Measurements from ENCODE around the gene C16orf82. TPM values are rescaled to one million over a fixed set of nuclear protein-coding genes. Genes with fewer than 3 reads are reported as not detected.

The C16orf82 gene
- total and polyA plus RNA-seq, 2 donors from 2014 or later, result not detected

- DNase-seq, result no peak
- no peaks in the 10 kb centered on the region for H3K4me1 ChIP-seq (ENCODE audit: control insufficient read depth in 2 of 3, insufficient read depth in 2 of 3, low read depth in 1 of 3, low read length in 3 of 3)
- FAIRE-seq, result no peak
- TF ChIP-seq CTCF (IDR thresholded peaks at IDR 0.05; ENCODE audit: borderline replicate concordance, extremely low read depth, insufficient read depth), result no peak
- H3K27me3 ChIP-seq (ENCODE audit: control insufficient read depth, insufficient read depth, low read length), result no peaks in the 10 kb centered on the region
- intact Hi-C loops (cut with DNase I), result no loop called here
- H3K9me3 ChIP-seq (ENCODE audit: control insufficient read depth in 2 of 3, insufficient read depth in 1 of 3, low read length in 3 of 3), result no peaks in the 10 kb centered on the region
- H3K4me3 ChIP-seq (ENCODE audit: low read length in 3 of 3), result no peak overlapping the region
- no peaks in the 10 kb centered on the region for H3K36me3 ChIP-seq (ENCODE audit: control insufficient read depth in 2 of 3, insufficient read depth in 3 of 3, low read length in 3 of 3)
- no peak overlapping the region for H3K27ac ChIP-seq (ENCODE audit: low read depth in 2 of 2, low read length in 2 of 2)
- H3K9ac ChIP-seq (ENCODE audit: low read length in 3 of 3), result no peak overlapping the region
These were observed 44.8 kb downstream of the C16orf82 start for GRCh38 chr16:27111486-27111885.

GRCh38 chr16:27112093-27112811 lies 45.5 kb downstream of the C16orf82 start:
- DNase-seq, result no peak

GRCh38 chr16:27113341-27113841 lies 46.7 kb downstream of the C16orf82 start:
- no peak for TF ChIP-seq CTCF (IDR thresholded peaks at IDR 0.05; ENCODE audit: borderline replicate concordance, extremely low read depth, insufficient read depth)
- Histone ChIP-seq H3K9ac (ENCODE audit: low read length in 3 of 3) (no peak overlapping the region), H3K27me3 (ENCODE audit: control insufficient read depth, insufficient read depth, low read length) (no peaks in the 10 kb centered on the region), H3K36me3 (ENCODE audit: control insufficient read depth in 2 of 3, insufficient read depth in 3 of 3, low read length in 3 of 3) (no peaks in the 10 kb centered on the region), H3K4me1 (ENCODE audit: control insufficient read depth in 2 of 3, insufficient read depth in 2 of 3, low read depth in 1 of 3, low read length in 3 of 3) (no peaks in the 10 kb centered on the region), H3K9me3 (ENCODE audit: control insufficient read depth in 2 of 3, insufficient read depth in 1 of 3, low read length in 3 of 3) (no peaks in the 10 kb centered on the region), H3K4me3 (ENCODE audit: low read length in 3 of 3) (no peak overlapping the region), H3K27ac (ENCODE audit: low read depth in 2 of 2, low read length in 2 of 2) (no peak overlapping the region)
- no peak for FAIRE-seq
- DNase-seq, result peak in 1 of 5 donors; percentile 31
- intact Hi-C loops (cut with DNase I), result no loop called here

More at GRCh38 chr16:27112093-27112811, 45.5 kb downstream of the C16orf82 start:
- H3K9ac ChIP-seq (ENCODE audit: low read length in 3 of 3), result no peak overlapping the region
- no peak for TF ChIP-seq CTCF (IDR thresholded peaks at IDR 0.05; ENCODE audit: borderline replicate concordance, extremely low read depth, insufficient read depth)
- no peaks in the 10 kb centered on the region for H3K36me3 ChIP-seq (ENCODE audit: control insufficient read depth in 2 of 3, insufficient read depth in 3 of 3, low read length in 3 of 3)
- no peak overlapping the region for H3K4me3 ChIP-seq (ENCODE audit: low read length in 3 of 3)
- no peak overlapping the region for H3K27ac ChIP-seq (ENCODE audit: low read depth in 2 of 2, low read length in 2 of 2)
- no peaks in the 10 kb centered on the region for H3K4me1 ChIP-seq (ENCODE audit: control insufficient read depth in 2 of 3, insufficient read depth in 2 of 3, low read depth in 1 of 3, low read length in 3 of 3)
- no peaks in the 10 kb centered on the region for H3K9me3 ChIP-seq (ENCODE audit: control insufficient read depth in 2 of 3, insufficient read depth in 1 of 3, low read length in 3 of 3)
- no peaks in the 10 kb centered on the region for H3K27me3 ChIP-seq (ENCODE audit: control insufficient read depth, insufficient read depth, low read length)
- no peak for FAIRE-seq
- intact Hi-C loops (cut with DNase I), result no loop called here

All from kidney (tissue), 14 donors.